K562 (cell line): ENCODE results near the gene TNFSF11.

Experiments used
- BRCA1 ChIP-seq, 2 experiments: fragments of 450-650 bp in 1 of 2; sonication (generic) in 1 of 2; formaldehyde crosslinking in 1 of 2; IDR thresholded peaks; 2 replicates each; pipeline versions ENCODE4 v1.5.0 to v1.6.1; 2017 to 2020; ENCODE audit warnings: mild to moderate bottlenecking in 1 of 2, missing genetic modification reagents in 1 of 2
- CHD1 ChIP-seq: fragments of 200-600 bp; sonication (generic); IDR thresholded peaks from one replicate; pipeline ENCODE4 v1.6.1; 2012; ENCODE audit warnings: mild to moderate bottlenecking, moderate library complexity, low read length, inconsistent platforms
- CTCF ChIP-seq, 3 experiments: IDR thresholded peaks in 2 of 3; conservative IDR thresholded peaks in 1 of 3; 2 replicates each; pipeline ENCODE4 v1.5.1; 2011 to 2012; ENCODE audit warnings: low read length in 3 of 3, mild to moderate bottlenecking in 3 of 3, control low read depth in 2 of 3, improper control_type of control experiment in 1 of 3, inconsistent platforms in 1 of 3, low read depth in 1 of 3, mixed read lengths in 1 of 3, moderate library complexity in 1 of 3; ENCODE audit not compliant: insufficient read depth in 2 of 3
- MAFF ChIP-seq: IDR thresholded peaks from 2 replicates; pipeline ENCODE4 v1.6.1; 2012; ENCODE audit warnings: low read length, improper control_type of control experiment
- POLR2AphosphoS5 ChIP-seq: IDR thresholded peaks from 2 replicates; pipeline ENCODE4 v1.6.1; 2011; ENCODE audit warnings: mild to moderate bottlenecking, low read depth, low read length, moderate library complexity; ENCODE audit not compliant: control insufficient read depth, insufficient read depth
- SMC3 ChIP-seq: conservative IDR thresholded peaks from 2 replicates; pipeline ENCODE4 v1.6.1; 2011; ENCODE audit warnings: low read depth, low read length, improper control_type of control experiment; ENCODE audit not compliant: insufficient read depth
- TF ChIP-seq, protein P1 (sequence below): sonication (generic); formaldehyde crosslinking; IDR thresholded peaks from 2 replicates; pipeline ENCODE4 v1.8.1; 2023; ENCODE audit warnings: mild to moderate bottlenecking, missing genetic modification reagents

- TF ChIP-seq CHD1 (no peak), CTCF (IDR thresholded peaks at IDR 0.05 in 2 of 3, conservative IDR thresholded peaks at IDR 0.05 in 1 of 3; ENCODE audit: insufficient read depth in 2 of 3, low read depth in 1 of 3, low read length in 3 of 3) (no peak), SMC3 (no peak), BRCA1 (IDR thresholded peaks at IDR 0.05) (no peak), BRCA1 (CRISPR knock-in tag; IDR thresholded peaks at IDR 0.05) (no peak), POLR2AphosphoS5 (no peak), MAFF (no peak)
- TF ChIP-seq, protein P1, sequence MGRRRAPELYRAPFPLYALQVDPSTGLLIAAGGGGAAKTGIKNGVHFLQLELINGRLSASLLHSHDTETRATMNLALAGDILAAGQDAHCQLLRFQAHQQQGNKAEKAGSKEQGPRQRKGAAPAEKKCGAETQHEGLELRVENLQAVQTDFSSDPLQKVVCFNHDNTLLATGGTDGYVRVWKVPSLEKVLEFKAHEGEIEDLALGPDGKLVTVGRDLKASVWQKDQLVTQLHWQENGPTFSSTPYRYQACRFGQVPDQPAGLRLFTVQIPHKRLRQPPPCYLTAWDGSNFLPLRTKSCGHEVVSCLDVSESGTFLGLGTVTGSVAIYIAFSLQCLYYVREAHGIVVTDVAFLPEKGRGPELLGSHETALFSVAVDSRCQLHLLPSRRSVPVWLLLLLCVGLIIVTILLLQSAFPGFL (CRISPR knock-in tag) = no peak
Observed at GRCh38 chr13:42525035-42525504, 48.9 kb upstream of the TNFSF11 start.
